ENCODE results near the gene DKKL1. TPM values are rescaled to one million over a fixed set of nuclear protein-coding genes. Genes with fewer than 3 reads are reported as not detected.

Gene DKKL1
- total RNA-seq, 2 experiments from 2014 or later, result not detected

DNA sequence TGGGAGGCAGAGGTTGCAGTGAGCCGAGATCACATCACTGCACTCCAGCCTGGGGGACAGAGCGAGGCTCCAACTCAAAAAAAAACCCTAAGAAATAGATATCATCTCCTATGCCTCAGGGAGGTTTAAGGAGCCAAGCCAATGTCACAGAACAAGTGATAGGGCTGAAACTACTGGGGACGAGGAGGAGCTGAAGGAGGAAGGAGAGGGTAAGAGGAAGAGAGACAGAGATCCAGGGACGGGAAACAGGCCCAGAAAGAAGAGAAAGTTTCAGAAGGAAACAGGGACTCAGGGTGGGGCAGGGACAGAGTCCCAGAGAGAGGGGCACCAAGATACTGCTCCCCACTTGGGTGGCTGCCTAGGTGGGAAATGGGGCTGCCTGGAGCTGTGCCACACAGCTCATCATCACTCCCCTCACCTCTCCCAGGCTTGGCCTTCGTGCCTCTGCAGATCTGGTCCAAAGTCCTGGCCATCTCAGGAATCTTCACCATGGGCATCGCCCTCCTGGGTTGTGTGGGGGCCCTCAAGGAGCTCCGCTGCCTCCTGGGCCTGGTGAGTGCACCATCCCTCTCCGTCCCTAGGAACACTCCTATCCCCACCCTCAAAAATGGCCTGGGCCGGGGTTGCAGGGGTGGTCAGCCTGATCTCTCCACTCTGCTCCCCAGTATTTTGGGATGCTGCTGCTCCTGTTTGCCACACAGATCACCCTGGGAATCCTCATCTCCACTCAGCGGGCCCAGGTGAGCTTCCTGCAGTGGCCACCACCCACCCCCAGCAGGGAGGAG, 27.0 kb upstream of the DKKL1 start:
- CTCF ChIA-PET, result interaction anchor here (0.9 kb wide), 1 partner anchor 9 kb away, joined by 3 read pairs; no protein-coding TSS in a partner anchor
- POLR2A ChIA-PET, result no interaction called here

DNA sequence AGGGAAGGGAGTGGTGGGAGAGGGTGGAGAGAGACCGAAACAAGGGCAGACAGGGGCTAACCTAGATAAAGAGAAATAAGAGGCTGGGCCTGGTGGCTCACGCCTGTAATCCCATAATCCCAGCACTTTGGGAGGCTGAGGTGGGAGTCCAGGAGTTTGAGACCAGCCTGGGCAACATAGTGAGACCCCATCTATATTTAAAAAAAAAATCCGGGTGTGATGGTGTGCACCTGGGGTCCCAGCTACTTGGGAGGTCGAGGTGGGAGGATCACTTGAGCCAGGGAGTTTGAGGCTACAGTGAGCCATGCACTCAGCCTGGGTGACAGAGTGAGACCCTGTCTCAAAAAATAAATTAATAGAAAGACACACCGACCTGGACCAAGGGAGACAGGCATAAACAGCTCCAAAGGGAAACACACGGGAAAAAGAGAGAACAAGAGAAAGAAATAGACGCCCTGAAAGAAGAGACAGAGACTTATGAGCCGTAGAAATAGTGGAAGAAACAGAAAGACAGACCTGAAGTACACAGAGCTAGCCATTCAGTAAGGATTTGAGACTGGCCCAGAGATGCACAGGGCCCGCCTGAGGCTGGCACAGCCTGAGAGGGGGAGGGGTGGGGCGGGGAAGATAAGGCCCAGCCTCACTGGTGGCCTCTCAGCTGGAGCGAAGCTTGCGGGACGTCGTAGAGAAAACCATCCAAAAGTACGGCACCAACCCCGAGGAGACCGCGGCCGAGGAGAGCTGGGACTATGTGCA, 26.2 kb upstream of the DKKL1 start:
- POLR2A ChIA-PET, result no interaction called here
- CTCF ChIA-PET, result no interaction called here

DNA sequence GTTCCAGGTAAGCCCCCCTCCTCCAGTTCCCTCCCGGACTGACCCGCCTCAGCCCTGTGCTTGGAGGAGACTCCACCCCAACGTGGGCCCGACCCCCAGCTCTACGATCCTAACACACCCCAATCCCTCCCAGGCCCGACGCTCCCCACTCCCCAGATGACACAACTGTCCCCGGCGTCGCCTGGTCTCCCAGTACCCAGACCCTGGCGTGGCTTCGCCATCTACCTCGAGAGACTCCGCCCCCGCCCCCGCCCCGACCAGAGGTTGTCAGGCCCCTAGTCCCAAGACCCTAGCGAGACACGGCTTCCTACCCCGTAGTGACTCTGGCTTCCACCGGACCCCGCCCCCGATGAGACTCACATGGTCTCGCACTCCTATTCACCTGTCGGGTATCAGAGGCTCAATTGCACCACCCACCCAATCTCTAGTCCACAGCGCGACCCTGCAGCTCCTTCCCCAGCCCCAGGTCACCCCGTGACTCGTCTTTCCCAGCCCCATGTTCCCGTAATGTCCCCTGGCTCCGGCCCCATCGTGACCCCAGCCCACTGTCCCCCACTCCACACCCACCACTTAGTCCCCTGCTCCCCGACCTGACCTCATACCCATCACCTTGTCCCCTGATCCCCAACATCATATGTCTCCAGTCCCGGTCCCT, 25.5 kb upstream of the DKKL1 start:
- POLR2A ChIA-PET, result no interaction called here
- CTCF ChIA-PET, result interaction anchor here (0.8 kb wide), 1 partner anchor 10 kb away, joined by 4 read pairs; no protein-coding TSS in a partner anchor

DNA sequence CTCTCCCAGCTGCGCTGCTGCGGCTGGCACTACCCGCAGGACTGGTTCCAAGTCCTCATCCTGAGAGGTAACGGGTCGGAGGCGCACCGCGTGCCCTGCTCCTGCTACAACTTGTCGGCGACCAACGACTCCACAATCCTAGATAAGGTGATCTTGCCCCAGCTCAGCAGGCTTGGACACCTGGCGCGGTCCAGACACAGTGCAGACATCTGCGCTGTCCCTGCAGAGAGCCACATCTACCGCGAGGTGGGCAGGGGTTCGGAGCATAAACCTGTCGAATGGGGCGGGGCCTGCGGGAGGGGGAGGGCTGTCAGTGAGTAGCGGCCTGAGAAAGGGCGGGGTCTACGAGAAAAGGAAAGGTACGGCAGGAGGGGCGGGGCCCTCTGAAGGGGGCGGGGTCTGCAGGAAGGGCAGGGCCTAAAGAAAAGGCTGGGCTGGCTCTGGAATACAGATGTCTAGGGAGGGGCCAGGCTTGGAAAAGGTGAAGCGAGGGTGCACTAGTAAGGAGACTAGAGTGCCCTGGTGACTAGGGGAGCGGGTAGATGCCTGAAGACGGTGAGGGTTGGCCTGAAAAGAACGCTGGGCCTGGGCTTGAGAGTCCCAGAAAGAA, 24.9 kb upstream of the DKKL1 start:
- CTCF ChIA-PET, result interaction anchor here (0.8 kb wide), 1 partner anchor 11 kb away, joined by 4 read pairs; no protein-coding TSS in a partner anchor
- POLR2A ChIA-PET, result no interaction called here

DNA sequence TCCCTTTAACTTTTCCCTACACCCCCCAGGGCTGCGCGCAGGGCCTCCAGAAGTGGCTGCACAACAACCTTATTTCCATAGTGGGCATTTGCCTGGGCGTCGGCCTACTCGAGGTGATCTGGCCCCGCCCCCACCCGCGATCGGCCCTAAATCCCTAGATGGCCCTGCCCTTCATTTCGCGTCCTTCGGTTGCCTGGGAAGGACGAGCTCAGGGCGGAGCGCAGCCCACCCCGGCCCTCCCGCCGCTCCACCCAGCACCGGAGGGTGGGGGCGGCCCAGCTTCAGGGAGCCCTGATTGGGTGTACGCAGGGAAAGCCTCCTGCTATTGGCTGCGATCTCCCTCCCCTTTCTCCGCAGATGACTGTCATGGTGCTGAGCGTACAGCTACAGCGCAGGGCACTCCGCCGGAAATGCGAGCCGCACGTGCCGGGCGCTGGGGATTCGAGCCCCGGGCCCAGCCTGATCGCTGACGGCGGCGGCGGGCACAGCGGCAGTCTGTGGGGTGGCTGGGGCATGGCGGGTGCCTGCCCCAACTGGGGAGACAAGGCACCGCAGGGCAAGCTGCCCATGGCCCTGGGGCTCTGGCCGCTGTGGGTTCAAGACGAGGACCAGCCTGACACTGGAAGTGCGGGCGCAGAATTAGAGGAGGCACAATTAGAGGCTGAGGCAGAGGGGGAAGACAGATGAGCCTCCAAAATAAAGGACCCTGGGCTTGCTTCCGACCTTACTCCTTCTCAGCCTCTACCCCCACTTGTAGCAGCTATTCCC, 24.2 kb upstream of the DKKL1 start:
- ChIA-PET POLR2A (no interaction called here), CTCF (interaction anchor here (0.7 kb wide), 1 partner anchor 53 kb away, joined by 3 read pairs; no protein-coding TSS in a partner anchor)

DNA sequence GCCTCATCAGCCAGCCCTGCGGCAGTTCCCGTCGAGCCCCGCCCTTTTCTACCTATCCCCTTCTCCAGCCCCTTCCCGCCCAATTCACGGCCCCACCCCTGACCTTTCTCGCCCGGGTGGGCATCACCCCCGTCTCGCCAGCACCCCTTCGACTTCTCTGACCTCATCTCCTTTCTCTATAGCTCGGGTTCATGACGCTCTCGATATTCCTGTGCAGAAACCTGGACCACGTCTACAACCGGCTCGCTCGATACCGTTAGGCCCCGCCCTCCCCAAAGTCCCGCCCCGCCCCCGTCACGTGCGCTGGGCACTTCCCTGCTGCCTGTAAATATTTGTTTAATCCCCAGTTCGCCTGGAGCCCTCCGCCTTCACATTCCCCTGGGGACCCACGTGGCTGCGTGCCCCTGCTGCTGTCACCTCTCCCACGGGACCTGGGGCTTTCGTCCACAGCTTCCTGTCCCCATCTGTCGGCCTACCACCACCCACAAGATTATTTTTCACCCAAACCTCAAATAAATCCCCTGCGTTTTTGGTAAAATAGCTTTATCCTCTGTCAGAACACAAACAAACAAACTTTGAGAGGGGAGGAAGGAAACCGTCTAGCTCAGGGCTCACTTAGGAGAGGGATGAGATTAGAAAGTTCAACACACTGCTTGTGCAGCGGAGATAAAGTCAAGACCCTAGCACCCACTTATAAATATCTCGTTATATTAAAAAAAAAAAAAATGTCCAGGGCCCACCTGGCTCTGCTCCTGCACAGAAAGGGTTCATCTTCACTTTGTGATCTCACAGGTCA, 23.4 kb upstream of the DKKL1 start:
- POLR2A ChIA-PET, result interaction anchor here (0.6 to 0.7 kb wide), 2 partner anchors 108 to 221 kb away, joined by 3 read pairs; no protein-coding TSS in a partner anchor

DNA sequence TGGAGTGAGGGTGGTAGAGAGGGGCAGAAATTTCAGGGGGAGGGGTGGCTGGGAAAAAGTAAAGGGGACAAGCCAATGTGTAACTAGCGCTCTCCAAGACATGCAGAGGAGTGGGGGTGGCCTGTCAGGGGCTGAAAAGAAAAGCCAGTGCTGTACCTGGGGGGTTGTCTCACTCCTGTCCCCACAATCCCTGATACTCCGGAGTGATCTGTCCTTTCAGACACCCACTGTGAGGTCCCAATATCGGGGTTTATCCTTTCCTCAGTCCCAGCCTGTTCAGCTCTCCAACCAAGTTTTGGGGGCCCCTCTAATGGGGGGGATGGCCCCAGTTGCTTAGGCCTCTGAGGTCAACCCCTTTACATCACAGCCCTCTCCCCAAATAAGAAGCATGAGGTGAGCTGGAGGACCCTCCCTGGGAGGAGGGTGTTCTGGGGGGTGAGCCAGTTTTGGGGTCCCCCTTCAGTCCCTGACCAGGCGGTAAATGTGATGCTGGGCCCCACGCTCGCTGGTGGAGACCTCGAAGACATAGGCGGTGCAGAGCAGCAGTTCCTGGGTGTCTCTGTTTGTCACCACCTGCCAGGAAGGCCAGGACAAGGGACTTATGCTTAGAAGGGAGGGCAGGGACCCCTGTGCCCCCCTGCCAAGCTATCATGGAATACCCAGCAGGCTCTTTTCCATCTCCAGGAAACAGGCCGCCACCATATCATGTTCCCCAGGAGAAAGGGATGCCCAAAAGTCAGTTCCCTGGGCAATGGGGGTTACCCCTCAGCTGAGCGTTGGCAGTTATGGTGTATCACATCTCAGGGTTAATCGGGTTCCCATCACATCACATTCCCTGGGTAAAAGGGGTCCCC, 22.6 kb upstream of the DKKL1 start:
- ChIA-PET POLR2A (interaction anchor here (0.6 to 0.7 kb wide), 2 partner anchors 133 to 420 kb away, joined by 3 to 6 read pairs; partner anchors contain the start of gene FLT3LG), CTCF (no interaction called here)

More for the DNA sequence above, 23.4 kb upstream of the DKKL1 start:
- CTCF ChIA-PET, result interaction anchor here (0.7 kb wide), 1 partner anchor 52 kb away, joined by 3 read pairs; no protein-coding TSS in a partner anchor

DNA sequence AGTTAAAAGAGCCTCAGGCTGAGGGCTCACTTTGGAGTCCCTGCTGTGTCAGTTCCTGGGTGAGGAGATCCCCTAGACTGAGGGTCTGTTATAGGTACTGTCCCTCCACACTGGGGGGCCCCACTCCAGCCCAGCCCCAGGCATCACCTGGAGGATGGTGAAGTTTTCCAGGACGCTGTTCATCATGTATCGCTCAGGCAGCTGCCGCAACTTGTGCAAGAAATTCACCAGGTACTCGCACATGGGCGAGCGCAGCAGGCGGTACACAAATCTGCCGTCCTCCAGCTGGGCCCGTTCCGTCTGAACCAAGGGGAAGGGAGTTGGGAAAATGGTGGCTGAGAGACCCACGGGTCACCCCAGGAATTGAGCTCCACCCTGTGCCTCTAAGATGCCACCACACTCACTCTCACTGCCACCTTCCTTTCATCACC, 21.4 kb upstream of the DKKL1 start:
- CTCF ChIA-PET, result no interaction called here
- POLR2A ChIA-PET, result no interaction called here

DNA sequence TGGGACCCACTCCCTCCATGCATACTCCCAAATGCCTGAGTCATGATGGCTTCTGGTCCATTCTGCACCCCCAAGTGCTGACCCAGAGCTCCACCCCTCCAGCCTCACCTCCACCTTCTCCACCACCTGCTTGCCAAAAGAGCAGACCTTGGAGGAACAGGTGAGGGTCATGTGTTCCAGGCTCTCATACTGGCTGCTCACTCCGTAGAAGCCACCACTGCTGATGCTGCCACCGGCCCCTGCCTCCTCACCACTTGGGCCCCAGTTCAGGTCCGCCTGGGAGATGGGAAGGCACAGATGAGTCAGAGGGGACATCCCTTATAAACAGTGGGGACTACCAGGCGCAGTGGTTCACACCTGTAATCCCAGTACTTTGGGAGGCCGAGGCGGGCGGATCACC, 20.6 kb upstream of the DKKL1 start:
- POLR2A ChIA-PET, result no interaction called here
- CTCF ChIA-PET, result no interaction called here

DNA sequence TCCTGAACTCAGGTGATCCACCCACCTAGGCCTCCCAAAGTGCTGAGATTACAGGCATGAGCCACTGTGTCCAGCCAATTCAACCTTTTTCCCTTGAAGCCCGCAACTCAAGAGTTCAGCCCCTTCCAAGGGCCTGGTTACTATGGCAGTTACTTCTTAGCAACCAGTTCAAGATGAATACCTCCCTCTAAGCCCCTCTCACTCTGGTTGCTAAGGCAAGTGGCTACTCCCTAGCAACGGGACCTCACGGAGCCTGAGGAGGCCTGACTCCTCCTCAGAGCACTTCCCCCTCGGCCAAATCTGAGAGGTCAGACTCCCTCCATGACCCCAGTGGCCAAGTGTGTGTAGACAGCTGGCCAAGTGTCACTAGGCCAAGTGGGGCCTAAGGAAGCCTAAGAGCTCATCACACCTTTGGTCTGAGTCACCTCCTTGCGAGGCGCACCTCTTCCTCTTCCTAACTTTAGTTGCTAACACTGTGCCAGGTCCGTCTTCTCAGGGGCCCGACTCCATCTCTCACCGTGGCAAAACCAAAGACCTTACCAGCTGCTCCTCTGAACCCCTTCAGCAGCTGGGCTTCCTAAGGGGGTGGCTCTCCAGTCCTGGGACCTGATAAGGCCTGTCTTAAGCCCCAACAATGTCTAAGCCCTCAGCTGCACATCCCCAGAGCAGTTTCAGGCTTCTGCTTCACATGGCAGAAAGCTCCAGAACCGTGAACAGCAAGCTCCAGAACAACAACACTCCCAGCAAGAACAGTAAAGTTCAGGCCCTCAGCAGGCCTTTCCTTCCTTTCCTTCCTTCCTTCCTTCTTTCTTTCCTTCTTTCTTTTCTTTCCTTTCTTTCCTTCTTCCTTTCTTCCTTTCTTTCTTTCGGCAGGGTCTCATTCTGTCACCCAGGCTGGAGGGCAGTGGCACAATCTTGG, 18.9 kb upstream of the DKKL1 start:
- CTCF ChIA-PET, result interaction anchor here (0.6 to 0.8 kb wide), 2 partner anchors 47 to 101 kb away, joined by 3 to 4 read pairs; no protein-coding TSS in a partner anchor
- POLR2A ChIA-PET, result no interaction called here

DNA sequence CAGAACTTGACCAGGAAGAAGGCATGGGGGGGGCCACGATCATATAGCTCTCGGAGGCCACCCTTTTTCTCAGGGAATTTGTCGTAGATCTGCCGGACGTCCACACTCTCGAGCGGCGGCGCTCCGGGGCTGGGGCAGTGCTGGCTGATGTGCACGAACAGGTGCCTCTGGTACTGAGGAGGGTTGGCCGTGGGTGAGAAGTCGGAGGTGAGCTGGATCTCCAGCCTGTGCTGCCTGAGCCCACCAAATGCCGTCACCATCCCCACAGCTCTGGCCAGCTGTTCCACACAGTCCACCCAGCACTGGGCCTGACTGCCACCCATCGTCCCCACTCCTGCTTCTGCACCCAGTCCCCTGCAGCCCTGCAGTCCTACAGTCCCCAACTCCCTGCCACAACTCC, 16.5 kb upstream of the DKKL1 start:
- ChIA-PET CTCF (no interaction called here), POLR2A (no interaction called here)

DNA sequence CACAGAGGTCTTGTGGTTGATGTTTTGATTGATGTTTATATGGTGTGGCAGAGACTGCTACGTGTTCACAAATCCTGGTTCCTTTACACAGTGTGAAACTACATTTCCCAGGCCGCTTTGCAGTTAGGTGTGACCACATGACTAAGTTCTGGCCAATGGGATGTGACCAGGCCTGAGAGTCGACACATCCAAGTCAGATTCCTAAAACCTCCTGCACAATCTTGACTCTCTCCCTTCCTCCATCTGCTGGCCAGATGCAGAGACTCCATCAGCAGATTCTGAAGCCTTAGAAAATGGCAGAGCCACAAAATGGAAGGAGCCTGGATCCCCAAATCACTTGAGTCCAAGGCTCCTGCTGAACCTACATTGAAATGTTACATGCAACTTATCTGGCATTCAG, 15.8 kb upstream of the DKKL1 start:
- ChIA-PET POLR2A (interaction anchor here (0.5 kb wide), 1 partner anchor 216 kb away, joined by 5 read pairs; no protein-coding TSS in a partner anchor), CTCF (interaction anchor here (0.8 to 1.4 kb wide), 2 partner anchors 35 to 121 kb away, joined by 3 read pairs; no protein-coding TSS in a partner anchor)

DNA sequence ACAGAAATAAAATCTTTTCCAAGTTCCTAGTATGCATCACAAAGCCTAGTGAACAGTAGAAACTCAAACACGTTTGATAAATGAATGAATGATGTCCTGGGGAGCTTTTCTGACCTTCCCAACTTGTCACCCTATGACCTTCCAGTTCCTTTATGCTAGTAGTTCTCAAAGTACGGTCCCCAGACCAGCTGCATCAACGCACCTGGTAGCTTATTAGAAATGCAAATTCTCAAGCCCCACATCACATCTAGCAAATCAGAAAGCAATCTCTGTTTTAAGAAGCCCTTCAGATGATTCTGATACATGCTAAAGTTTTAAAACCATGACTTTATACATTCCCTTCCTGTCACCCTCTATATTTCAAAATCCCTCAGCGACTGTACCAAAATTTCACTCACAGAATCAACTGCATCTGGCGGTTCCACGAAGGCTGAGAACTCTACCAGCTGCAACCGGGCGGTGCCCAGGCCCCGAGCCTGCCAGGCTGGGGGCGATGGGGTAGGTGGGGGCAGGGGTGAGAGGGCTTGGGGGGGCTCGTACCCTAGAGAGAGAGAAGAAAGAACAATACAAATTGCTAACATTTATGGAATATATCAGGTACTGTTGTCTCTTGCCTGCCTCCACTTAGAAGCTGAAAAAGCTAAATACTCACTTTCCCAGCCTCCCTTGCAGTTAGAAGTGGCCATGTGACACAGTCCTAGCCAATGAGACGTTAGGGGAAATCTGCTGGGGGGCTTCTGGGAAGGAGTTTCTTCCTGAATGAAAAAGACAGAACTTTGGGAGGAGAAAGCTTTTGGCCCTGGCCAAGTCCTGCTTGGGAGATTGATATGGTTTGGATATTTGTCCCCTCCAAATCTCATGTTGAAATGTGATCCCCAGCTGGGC, 15.1 kb upstream of the DKKL1 start:
- CTCF ChIA-PET, result interaction anchor here (0.8 to 1.4 kb wide), 2 partner anchors 36 to 120 kb away, joined by 3 read pairs; no protein-coding TSS in a partner anchor
- POLR2A ChIA-PET, result no interaction called here

DNA sequence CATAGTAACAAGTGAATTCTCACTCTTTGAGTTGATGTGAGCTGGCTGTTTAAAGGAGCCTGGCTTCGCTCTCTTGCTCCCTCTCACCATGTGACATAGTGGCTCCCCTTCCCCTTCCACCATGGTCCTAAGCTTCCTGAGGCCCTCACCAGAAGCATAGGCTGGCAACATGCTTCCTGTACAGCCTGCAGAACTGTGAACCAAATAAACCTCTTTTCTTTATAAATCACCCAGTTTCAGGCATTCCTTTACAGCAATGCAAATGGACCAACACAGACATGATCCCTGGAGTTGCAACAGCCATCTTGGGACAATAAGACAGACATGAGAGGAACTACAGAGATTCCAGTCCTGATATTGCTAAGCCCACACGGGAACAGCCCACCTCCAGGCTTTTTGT, 14.1 kb upstream of the DKKL1 start:
- CTCF ChIA-PET, result interaction anchor here (1.4 kb wide), 1 partner anchor 119 kb away, joined by 3 read pairs; no protein-coding TSS in a partner anchor
- POLR2A ChIA-PET, result interaction anchor here (0.7 kb wide), 2 partner anchors 19 to 210 kb away, joined by 5 to 6 read pairs; no protein-coding TSS in a partner anchor

DNA sequence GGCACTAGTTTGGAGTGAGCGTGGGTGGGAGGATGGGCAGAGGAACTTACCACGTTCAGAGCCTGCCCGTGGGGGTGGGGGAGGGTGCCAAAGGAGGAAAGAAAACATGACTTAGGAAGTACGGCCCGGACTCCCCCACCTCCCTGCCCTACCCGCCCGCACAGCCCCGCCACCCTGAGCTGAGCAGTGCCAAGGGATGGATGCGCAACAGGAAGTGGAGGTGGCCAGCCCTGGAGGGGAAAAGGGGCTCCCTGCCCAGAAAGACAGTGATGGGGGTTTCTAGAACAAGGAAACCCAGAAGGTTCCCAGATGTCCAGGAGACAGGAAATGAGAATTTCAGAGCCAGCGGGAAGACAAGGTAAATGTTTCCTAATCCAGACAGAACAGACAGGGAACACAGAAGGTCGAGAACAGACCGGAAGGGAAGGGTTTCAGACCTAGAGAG, 7.7 kb upstream of the DKKL1 start:
- POLR2A ChIA-PET, result no interaction called here
- CTCF ChIA-PET, result no interaction called here

All from activated CD8-positive, alpha-beta memory T cell treated with anti-CD3 and anti-CD28 coated beads for 36 hours (primary cell).